Measurements from ENCODE around the gene MRPL48.
"Not testable (repeated sequence)": the region's sequence is repeated elsewhere in the genome, so short reads cannot be mapped to it uniquely, and the experiment has no call there.

The MRPL48 gene

DNA sequence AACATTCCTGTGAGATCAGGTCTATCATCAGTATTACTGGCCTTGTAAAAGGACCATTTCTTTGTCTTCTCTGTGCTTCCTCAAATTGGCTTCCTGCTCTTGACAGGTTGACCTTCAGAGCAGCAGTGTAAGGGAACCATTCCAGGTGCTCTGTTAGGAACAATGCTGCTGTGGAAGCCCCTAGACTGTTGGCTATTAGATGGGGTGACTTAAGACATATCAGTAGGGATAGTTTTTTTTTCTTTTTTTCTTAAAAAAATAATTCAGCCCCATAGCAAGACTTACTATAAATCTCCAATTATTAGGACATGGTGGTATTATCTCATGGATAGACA is 51.4 kb downstream of the MRPL48 start:
- no peak for DNase-seq (ENCODE audit: low read depth)

DNA sequence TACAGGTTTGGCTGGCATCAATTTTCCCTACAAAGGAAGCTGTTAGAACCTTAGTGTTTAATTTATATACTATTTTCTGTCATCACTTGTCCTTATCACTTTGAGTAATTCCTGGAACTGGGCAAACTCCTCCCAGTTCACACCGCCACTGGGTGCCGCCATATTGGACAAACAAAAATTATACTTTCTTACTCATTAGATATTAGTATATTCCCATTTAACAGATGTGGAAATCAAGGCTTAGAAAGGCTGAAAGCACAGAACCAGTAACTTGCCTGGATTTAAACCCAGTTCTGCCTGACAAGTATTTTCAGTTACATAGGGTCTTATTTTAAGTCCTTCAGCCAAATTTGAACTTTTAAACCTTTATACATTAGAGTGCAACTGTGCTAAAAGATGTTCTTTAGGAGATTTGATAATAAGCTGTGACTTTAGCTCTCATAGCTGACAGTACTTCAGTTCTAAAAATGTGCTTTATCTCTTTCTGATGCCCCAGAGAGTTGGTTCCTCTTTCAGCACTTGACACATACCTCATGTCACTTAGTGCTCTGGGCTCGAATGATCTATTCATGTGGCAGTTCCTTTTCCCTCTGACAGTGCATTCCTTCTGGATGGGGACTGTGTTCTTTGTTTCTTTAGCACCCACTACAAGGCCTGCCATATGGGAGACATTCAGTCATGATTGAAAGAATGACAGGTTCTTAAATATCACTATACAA is 63.5 kb downstream of the MRPL48 start:
- no peak for DNase-seq (ENCODE audit: low read depth)

- no peak for DNase-seq (ENCODE audit: low read depth)
These were observed 64.4 kb downstream of the MRPL48 start for GRCh38 chr11:73852049-73852448.

GRCh38 chr11:73854680-73855079 is 67.0 kb downstream of the MRPL48 start:
- DNase-seq (ENCODE audit: low read depth), result no peak

- DNase-seq (ENCODE audit: low read depth), result no peak
These were observed 68.4 kb downstream of the MRPL48 start for GRCh38 chr11:73856031-73856567.

GRCh38 chr11:73859671-73860070 is 72.0 kb downstream of the MRPL48 start:
- DNase-seq (ENCODE audit: low read depth), result no peak

DNA sequence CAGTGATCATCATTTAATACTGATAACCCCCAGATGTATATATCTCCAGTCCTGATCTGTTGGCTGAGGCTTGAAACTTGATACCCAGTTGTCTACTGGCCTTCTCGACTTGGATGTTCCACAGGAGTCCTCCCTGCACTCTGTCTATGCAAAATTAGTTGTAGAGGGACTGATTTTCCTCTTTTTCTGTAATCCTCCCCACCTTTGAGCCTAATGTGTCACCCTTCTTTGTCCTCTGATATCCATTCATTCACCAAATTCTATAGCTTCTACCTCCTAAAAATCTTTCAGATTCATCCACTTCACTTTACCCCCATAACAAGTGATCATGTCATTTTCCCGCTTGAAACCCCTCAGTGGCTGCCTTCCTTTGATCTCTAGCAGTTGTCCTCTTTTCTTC is 72.5 kb downstream of the MRPL48 start:
- no peak for DNase-seq (ENCODE audit: low read depth)

GRCh38 chr11:73862986-73863385 is 75.3 kb downstream of the MRPL48 start:
- DNase-seq (ENCODE audit: low read depth), result no peak

DNA sequence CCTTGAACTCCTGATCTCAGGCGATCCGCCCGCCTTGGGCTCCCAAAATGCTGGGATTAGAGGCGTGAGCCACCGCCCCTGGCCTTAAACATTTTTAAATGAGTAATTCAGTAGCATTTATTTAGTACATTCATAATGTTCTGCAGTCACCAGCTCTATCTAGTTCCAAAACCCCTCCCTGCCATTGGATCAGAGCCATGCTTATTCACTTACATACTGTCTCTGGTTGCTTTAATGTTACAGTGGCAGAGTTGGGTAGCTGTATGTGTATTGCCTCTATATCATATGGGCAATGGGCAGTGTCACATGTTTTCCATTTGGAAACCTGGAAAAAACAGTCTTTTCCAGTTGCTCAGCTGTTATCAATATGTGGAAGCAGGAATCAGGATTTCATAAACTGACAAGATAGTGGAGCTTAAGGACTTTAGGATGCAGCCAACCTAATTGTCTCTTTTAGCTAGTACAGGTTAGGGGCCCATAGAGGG is 78.5 kb downstream of the MRPL48 start:
- DNase-seq (ENCODE audit: low read depth), result peak; percentile 43

DNA sequence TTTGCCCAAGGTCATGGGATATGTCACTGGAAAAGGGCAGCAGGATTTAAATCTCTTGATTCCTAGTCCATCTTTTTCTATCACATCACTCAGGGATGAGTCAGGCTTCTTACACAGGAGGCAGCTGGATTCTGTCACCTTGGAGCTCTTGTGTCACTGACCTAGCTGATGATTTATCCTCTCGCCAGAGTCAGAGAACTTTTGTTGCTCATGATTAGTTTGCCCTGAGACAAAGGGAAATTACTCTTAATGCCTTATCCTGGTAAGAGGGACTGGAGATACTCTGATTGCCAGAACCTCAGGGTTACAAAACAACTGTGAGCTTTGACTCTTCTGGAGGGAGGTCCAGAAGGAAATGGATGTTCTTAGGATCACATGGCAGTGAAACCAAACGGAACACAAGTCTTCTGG is 78.9 kb downstream of the MRPL48 start:
- peak; percentile 80 for DNase-seq (ENCODE audit: low read depth)

DNA sequence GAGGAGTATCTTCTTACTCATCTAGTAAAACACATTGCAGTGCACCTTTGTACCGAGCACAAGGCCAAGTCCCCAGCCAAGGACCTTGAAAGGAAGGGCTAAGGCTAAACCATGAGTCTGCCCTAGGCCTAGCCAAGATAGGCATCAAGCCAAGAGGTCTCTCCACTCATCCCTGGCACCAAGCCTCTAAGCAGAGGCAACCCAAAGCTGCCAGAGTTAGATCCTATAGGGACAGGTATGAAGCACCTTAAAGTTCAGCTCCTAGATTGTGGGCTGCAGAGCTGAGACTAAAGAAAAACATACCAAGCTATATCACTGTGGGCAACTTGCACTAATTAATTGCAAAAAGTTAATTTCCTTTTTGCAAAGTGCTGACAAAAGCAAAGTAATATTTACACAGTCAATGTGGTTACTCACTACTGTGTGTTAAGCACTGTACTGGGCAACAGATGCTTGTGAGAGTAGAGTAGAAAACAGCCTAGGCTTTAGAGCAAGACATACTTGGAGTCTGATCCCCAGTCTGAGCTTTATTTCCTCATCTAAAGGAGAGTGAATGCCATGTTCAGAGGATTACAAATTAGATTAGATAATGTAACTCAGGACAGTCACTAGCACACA is 81.8 kb downstream of the MRPL48 start:
- DNase-seq (ENCODE audit: low read depth), result no peak

DNA sequence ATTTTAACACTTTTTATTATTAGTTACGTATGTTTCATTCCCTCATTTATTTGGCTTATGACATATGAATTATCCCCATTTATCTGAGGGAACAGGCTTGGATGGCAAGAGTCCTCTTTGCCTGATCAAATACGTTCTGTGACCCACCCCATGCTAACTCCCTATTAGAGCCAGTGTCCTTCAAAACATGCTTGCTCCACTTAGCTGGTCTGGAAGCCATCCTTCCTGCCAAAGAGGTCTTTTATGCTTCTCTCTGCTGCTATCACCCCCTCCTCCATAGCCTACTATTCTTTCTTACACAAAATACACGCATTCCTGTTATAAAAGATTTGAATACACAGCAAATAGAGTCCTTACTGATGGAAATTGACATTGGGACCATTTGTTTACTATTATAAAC is 82.6 kb downstream of the MRPL48 start:
- DNase-seq (ENCODE audit: low read depth), result no peak

DNA sequence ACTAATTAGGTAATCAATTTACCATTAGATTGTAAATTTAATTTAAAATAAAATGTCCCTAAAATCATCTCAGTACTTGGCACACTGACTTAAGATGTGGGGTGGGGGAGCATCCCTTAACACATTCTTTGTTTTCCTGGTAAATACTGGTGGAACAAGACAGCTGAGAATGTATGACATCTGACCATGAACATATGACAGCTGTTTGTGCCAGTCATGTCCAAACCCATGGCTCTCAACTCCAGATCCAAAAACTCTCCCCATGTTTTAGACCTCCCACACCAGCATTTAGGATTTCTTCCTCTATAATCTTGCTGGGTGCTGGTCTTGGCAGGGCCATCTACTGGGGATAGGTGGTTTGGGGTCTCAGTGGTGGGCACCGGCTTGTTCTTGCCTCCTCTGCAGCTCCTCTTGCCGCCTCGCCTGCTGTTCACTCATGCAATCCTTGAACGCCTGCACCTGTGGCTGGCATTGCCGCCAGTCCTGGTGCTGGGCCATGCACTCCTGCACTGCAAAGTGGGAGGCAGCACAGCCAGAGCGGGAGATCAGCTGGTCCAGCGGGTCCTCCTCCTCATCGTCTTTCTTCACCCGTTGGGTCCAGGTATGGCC is 85.2 kb downstream of the MRPL48 start:
- DNase-seq (ENCODE audit: low read depth), result no peak

GRCh38 chr11:73875380-73875779 is 87.7 kb downstream of the MRPL48 start:
- DNase-seq (ENCODE audit: low read depth), result no peak

GRCh38 chr11:73875840-73876239 is 88.2 kb downstream of the MRPL48 start:
- no peak for DNase-seq (ENCODE audit: low read depth)

DNA sequence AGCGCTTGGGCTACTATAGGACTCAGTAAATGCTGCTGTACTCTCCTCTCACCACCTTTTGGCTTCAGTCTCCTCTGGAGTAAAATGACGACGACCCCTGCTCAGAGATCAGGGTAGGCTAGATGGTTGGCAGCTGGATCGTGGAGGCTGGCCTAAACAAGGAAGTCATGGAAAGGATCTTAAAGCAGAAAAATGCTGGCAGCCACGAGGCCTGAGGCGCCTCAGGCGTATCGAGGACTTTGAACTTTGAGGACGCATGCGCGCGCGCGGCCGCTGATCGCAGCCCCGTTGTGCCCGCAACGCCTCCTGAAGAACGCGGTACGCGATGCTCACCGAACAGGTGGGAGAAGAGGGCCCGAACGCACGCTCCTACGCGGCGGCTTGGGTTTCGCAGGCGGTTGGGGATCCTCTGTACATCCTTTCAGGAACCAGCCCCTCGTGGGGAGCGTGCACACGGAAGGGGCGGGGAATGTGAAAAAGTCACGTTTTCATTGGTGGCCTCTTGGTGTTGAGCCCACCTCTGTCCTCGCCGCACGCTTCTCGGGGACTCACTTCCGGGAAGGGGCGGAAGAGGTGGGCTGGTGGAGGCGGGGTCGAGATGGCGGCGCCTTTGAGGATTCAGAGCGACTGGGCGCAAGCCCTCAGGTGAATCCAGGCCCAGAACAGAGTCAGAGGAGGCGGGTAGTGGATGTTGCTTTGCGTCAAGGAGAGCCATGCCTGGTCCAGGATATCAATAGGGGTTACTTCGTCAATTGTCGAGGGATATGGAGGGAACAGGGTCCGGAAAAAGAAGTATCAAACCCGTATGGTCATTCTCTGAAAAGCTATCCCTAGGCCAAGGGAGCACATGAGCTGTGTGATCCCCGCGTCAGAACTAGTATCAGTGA is 89.0 kb downstream of the MRPL48 start, which contains the start of the genes COA4 and PAAF1:
Gene COA4, minus strand, starts transcription at position 423 of the 887 bp plus-strand sequence. CDS start 3,468 bp downstream, outside the sequence.
Gene PAAF1, plus strand, starts transcription at position 576 of the 887 bp plus-strand sequence. Its CDS starts 23 bp downstream, at position 599.
- peak; percentile 93 for DNase-seq (ENCODE audit: low read depth)

DNA sequence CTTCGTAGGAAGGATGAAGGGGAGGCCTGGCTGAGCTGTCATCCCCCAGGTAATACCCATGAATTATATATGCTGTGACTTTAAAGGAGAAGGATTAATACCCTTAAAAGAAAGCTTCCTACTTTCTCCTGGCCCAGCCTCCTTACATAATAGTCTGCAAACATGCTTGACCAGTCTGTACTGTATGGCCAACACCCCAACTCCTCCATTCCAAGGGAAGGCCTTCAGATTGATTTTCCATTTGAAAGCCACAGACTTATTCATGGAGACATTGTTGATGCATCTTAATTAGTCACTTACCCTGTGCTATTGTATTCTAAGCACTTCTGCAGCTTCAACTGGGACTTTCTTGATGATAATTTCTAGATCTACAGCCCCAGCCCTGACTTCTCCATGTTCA is 91.1 kb downstream of the MRPL48 start:
- no peak for DNase-seq (ENCODE audit: low read depth)

DNA sequence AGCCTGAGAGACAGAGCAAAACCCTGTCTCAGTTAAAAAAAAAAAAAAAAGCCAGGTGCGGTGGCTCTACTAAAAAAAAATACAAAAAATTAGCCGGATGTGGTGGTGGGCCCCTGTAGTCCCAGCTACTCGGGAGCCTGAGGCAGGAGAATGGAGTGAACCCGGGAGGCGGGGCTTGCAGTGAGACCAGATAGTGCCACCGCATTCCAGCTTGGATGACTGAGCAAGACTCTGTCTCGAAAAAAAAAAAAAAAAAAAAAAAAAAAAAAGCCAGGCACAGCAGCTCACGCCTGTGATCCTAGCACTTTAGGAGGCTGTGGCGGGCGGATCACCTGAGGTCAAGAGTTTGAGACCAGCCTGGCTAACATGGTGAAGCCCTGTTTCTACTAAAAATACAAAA is 92.8 kb downstream of the MRPL48 start:
- not testable (repeated sequence) for DNase-seq (ENCODE audit: low read depth)

DNA sequence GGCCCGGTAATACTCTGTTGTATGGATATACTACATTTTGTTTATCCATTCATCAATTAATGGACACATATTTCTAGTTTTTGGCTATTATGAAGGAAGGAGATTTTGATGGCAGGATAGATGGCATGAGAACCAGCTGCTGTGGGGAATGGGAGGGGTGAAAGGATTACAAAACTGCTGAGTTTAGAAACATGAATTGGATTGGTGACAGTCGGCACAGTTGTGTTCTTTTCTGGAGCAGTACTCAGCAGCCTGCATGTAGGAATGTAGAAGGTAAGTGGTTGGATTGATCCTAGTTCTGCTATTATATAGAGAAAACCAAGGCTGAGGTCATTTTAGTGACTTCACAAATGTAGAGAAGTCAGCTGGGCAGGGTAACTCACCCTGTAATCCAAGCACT is 96.2 kb downstream of the MRPL48 start:
- no peak for DNase-seq (ENCODE audit: low read depth)

DNA sequence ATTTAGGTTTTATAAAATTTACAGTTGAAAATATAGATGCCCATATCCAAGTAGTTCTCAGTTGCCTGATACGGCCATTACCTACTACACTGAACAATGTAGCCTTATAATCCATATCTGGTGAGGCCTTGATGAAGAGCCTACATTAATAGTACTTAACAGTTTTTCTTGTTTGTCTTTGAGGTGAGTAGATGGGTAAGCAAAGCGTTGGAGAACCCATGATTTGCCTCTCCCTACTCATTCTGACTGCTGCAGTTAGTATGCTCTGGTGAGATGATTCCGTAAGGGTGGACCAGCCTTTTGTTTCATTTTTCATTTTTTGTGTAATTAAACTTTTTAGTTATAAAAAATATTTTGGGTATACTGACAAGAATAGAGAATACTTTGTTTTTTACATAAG is 100.6 kb downstream of the MRPL48 start:
- DNase-seq (ENCODE audit: low read depth), result no peak

- peak; percentile 50 for DNase-seq (ENCODE audit: low read depth)
These were observed 101.3 kb downstream of the MRPL48 start for GRCh38 chr11:73889019-73889418.

- DNase-seq (ENCODE audit: low read depth), result no peak
These were observed 101.9 kb downstream of the MRPL48 start for GRCh38 chr11:73889536-73889935.
